ENCODE data around the gene SLIT3.

The SLIT3 gene

GRCh38 chr5:169131616-169132301 is 169.2 kb downstream of the SLIT3 start:
- Histone ChIP-seq H3K4me2 (ENCODE audit: low read length) (peak overlapping the region; percentile 6), H3K4me1 (peaks cover 29% of the 10 kb centered on the region), H3K27me3 (ENCODE audit: control insufficient read depth, insufficient read depth, low read length) (no peaks in the 10 kb centered on the region), H2AFZ (no peak overlapping the region), H3K36me3 (ENCODE audit: control insufficient read depth, insufficient read depth, low read length) (no peaks in the 10 kb centered on the region), H3K27ac (peak overlapping the region; percentile 54), H3K9ac (no peak overlapping the region), H3K79me2 (no peaks in the 10 kb centered on the region), H3K4me3 (ENCODE audit: low read depth, low read length) (no peak overlapping the region), H3K9me3 (ENCODE audit: control insufficient read depth, low read length) (no peaks in the 10 kb centered on the region)
- TF ChIP-seq, protein P1, sequence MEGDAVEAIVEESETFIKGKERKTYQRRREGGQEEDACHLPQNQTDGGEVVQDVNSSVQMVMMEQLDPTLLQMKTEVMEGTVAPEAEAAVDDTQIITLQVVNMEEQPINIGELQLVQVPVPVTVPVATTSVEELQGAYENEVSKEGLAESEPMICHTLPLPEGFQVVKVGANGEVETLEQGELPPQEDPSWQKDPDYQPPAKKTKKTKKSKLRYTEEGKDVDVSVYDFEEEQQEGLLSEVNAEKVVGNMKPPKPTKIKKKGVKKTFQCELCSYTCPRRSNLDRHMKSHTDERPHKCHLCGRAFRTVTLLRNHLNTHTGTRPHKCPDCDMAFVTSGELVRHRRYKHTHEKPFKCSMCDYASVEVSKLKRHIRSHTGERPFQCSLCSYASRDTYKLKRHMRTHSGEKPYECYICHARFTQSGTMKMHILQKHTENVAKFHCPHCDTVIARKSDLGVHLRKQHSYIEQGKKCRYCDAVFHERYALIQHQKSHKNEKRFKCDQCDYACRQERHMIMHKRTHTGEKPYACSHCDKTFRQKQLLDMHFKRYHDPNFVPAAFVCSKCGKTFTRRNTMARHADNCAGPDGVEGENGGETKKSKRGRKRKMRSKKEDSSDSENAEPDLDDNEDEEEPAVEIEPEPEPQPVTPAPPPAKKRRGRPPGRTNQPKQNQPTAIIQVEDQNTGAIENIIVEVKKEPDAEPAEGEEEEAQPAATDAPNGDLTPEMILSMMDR (IDR thresholded peaks at IDR 0.05) = no peak

GRCh38 chr5:169128679-169129078 is 172.3 kb downstream of the SLIT3 start:
- no peaks in the 10 kb centered on the region for H3K36me3 ChIP-seq (ENCODE audit: control insufficient read depth, insufficient read depth, low read length)
- no peak overlapping the region for H3K4me2 ChIP-seq (ENCODE audit: low read length)
- TF ChIP-seq, protein P1 (IDR thresholded peaks at IDR 0.05) = no peak
- H3K9ac ChIP-seq = no peak overlapping the region
- no peak overlapping the region for H3K27ac ChIP-seq
- H3K79me2 ChIP-seq = no peaks in the 10 kb centered on the region
- H3K4me1 ChIP-seq = peaks cover 42% of the 10 kb centered on the region
- H3K4me3 ChIP-seq (ENCODE audit: low read depth, low read length) = no peak overlapping the region
- no peaks in the 10 kb centered on the region for H3K27me3 ChIP-seq (ENCODE audit: control insufficient read depth, insufficient read depth, low read length)
- no peak overlapping the region for H2AFZ ChIP-seq
- H3K9me3 ChIP-seq (ENCODE audit: control insufficient read depth, low read length) = no peaks in the 10 kb centered on the region

DNA sequence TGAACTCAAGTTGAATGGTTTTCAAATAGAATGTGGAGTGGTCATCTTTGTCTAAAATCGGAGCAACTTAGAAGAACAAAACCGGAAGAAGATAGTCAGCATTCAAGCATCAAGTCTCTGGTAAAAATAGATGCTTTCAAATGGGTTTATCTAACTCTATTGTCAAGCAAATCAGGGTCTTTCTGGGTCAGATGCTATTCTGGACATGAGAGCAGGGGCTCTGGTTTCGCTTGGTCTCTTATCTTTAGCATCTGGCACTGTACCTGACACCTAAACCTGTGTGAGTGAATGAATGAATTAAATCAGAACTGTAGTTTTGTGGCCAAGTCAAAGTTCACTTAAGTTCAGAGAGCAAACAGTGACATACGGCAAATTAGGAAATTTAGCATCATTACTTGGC is 173.5 kb downstream of the SLIT3 start:
- Histone ChIP-seq H3K36me3 (ENCODE audit: control insufficient read depth, insufficient read depth, low read length) (no peaks in the 10 kb centered on the region), H3K27ac (no peak overlapping the region), H2AFZ (no peak overlapping the region), H3K4me2 (ENCODE audit: low read length) (no peak overlapping the region), H3K27me3 (ENCODE audit: control insufficient read depth, insufficient read depth, low read length) (no peaks in the 10 kb centered on the region), H3K9me3 (ENCODE audit: control insufficient read depth, low read length) (no peaks in the 10 kb centered on the region), H3K9ac (no peak overlapping the region), H3K4me3 (ENCODE audit: low read depth, low read length) (no peak overlapping the region), H3K4me1 (peaks cover 32% of the 10 kb centered on the region), H3K79me2 (peaks cover 7% of the 10 kb centered on the region)
- TF ChIP-seq, protein P1 (IDR thresholded peaks at IDR 0.05) = no peak

- Histone ChIP-seq H3K36me3 (ENCODE audit: control insufficient read depth, insufficient read depth, low read length) (no peaks in the 10 kb centered on the region), H3K27me3 (ENCODE audit: control insufficient read depth, insufficient read depth, low read length) (no peaks in the 10 kb centered on the region), H3K9me3 (ENCODE audit: control insufficient read depth, low read length) (no peaks in the 10 kb centered on the region), H3K4me1 (peaks cover 25% of the 10 kb centered on the region), H3K4me3 (ENCODE audit: low read depth, low read length) (no peak overlapping the region), H3K79me2 (peaks cover 7% of the 10 kb centered on the region), H2AFZ (no peak overlapping the region), H3K27ac (no peak overlapping the region), H3K4me2 (ENCODE audit: low read length) (no peak overlapping the region), H3K9ac (no peak overlapping the region)
- TF ChIP-seq, protein P1 (IDR thresholded peaks at IDR 0.05) = no peak
Observed at GRCh38 chr5:169126481-169127021, 174.4 kb downstream of the SLIT3 start.

- Histone ChIP-seq H3K4me1 (peaks cover 18% of the 10 kb centered on the region), H3K36me3 (ENCODE audit: control insufficient read depth, insufficient read depth, low read length) (no peaks in the 10 kb centered on the region), H3K27ac (no peak overlapping the region), H3K9ac (no peak overlapping the region), H3K4me2 (ENCODE audit: low read length) (no peak overlapping the region), H3K27me3 (ENCODE audit: control insufficient read depth, insufficient read depth, low read length) (no peaks in the 10 kb centered on the region), H2AFZ (no peak overlapping the region), H3K9me3 (ENCODE audit: control insufficient read depth, low read length) (no peaks in the 10 kb centered on the region), H3K4me3 (ENCODE audit: low read depth, low read length) (no peak overlapping the region), H3K79me2 (peaks cover 7% of the 10 kb centered on the region)
- TF ChIP-seq, protein P1 (IDR thresholded peaks at IDR 0.05) = no peak
Observed at GRCh38 chr5:169125571-169125970, 175.4 kb downstream of the SLIT3 start.
